ENCODE measurements around the gene PTGES3.

GRCh38 chr12:56676851-56677580 is 11.1 kb downstream of the PTGES3 start:
- TF ChIP-seq MAX (IDR thresholded peaks at IDR 0.05) (no peak), RAD21 (IDR thresholded peaks at IDR 0.05; ENCODE audit: low read depth) (no peak), TEAD4 (IDR thresholded peaks at IDR 0.05) (no peak), CEBPB (IDR thresholded peaks at IDR 0.05) (no peak), REST (IDR thresholded peaks at IDR 0.05; ENCODE audit: low read depth) (no peak), TCF12 (IDR thresholded peaks at IDR 0.05; ENCODE audit: low read depth) (no peak), ZBTB7A (IDR thresholded peaks at IDR 0.05; ENCODE audit: low read depth) (no peak), EP300 (IDR thresholded peaks at IDR 0.05; ENCODE audit: borderline replicate concordance) (no peak), YY1 (IDR thresholded peaks at IDR 0.05; ENCODE audit: low read depth) (no peak), TAF1 (IDR thresholded peaks at IDR 0.05; ENCODE audit: low read depth) (no peak), USF1 (IDR thresholded peaks at IDR 0.05) (no peak), CREB1 (IDR thresholded peaks at IDR 0.05; ENCODE audit: low read depth) (no peak), NFIC (IDR thresholded peaks at IDR 0.05) (no peak), FOXM1 (IDR thresholded peaks at IDR 0.05; ENCODE audit: borderline replicate concordance, low read depth) (no peak)

Data from Ishikawa (cell line).